Measurements from ENCODE around the gene KANSL1L. TPM values are rescaled to one million over a fixed set of nuclear protein-coding genes. Genes with fewer than 3 reads are reported as not detected.
A peak's percentile ranks its signal among the peaks of the same experiment; 100 is the strongest.
"Not testable (repeated sequence)": the region's sequence is repeated elsewhere in the genome, so short reads cannot be mapped to it uniquely, and the experiment has no call there.

Gene KANSL1L
- total RNA-seq, 1 experiment from 2014 or later: 6.4 TPM

GRCh38 chr2:210180477-210180876, 9.3 kb upstream of the KANSL1L start:
- no peak for DNase-seq (ENCODE audit: low read depth)

DNA sequence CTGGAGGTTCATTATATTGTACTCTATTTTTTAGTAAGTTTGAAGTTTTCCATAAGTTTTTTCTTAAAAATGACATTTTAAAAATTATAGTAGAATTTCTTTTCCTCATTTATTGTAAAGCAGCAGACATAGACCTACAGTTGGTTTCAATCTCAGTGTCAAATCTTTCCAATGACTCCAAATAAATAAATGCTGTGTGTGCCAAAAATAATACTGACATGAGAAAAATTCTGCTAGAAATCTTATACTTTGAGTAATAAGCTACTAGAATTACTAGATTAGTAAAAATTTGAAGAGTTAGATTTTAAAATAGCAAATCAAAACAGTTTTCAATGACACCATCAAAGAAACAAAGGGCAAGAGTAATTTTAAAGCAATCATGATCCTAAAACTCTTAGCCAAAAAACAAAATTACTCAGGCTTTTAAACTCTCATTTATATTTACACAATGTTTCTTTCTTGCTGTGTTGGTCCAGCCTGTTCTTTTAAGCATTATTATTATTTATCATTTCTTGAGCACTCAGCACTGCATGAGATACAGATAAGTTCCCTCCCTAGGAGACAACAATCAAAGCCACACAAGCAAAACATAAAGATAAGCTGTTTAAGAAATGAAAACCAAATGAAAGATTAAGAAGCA, 8.3 kb upstream of the KANSL1L start:
- DNase-seq (ENCODE audit: low read depth): no peak

GRCh38 chr2:210177769-210178168, 6.6 kb upstream of the KANSL1L start:
- no peak for DNase-seq (ENCODE audit: low read depth)

GRCh38 chr2:210177115-210177514, 5.9 kb upstream of the KANSL1L start:
- not testable (repeated sequence) for DNase-seq (ENCODE audit: low read depth)

DNA sequence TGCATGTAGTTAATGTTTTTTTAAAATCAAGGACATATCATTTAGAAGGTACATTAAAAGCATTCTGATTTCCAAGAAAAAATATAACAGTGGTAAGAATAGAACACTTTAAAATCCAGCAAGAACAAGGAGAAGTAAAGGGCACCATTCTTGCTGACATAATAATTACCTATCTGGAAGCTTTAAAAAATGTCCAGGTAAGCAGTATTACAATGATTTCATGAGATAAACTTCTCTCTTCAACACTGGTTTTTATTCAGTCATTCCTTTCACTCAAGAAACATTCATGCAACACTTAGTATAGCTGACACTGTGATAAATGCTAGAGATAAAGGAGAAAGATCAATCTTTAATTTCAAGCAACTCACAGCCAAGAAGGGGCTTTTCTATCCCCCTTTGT, 2.9 kb upstream of the KANSL1L start:
- DNase-seq (ENCODE audit: low read depth): no peak

DNA sequence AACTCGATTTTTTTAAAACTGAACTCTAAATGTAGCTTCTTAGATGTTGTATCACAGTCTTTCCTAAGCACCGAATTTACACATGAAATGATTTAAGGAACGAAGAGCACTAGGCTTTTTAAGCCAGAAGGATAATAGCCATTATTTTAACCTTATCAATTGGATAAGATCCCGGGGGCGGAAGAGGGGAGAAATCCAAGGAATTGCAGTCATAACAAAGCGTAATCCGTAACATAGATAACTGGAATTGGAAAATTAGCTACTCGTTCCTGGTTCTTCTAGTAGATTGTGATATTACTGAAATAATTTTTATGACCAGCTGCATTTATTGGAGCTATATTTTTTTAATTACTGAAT, 988 bp upstream of the KANSL1L start:
- DNase-seq (ENCODE audit: low read depth): no peak

DNA sequence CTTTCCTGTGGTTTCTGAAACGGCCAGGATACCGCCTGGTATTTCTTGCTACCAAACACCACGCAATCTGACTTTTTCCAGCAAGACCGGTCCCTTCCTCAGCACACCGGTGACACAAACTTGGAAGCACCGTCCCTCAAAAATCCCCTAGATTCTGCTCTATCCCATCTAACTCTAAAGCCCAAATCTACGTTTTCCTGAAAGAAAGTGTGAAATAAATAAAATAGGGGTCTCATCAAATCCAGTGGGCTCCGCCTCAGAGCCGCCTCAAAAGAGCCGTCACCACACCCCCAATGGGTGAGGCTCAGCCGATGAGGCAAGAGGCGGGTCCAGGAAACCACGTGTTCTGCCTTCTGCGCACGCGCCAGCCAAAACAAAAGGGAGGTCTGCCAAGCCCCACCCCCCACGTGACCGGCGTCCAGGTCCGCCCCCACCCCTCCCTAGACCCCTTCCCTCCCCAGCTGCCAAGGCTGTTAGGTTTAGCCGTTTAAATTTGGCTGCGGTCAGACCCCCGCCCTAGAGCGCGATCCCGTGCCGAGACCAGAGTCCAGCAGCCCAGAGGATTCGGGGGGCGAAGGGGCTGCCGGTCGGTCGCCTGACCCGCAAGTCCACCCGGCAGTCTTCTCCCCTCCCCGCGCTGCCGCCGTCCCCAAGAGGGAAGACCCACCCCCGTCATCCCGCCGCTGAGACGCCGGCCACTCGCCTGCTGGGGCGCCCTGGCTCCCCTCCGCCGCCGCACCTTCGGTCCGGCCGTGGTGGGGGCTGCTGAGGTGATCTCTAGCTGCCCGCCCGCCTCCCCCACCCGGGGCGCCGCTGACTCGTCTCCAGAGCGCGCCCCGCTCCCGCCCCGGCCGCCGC, 534 bp downstream of the KANSL1L start:
- DNase-seq (ENCODE audit: low read depth): peak; percentile 90

DNA sequence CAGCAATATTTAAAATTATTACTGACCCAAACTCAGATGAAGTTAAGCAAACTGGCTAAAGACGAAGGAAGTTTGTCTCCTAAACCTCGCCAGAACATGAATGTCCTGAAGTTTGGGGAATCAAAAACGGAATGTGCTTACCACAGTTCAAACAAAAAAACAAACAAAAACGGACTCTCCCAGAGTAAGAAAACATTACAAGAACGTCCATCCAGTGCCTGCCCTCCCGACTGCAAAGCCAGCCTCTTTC, 1.1 kb downstream of the KANSL1L start:
- no peak for DNase-seq (ENCODE audit: low read depth)

DNA sequence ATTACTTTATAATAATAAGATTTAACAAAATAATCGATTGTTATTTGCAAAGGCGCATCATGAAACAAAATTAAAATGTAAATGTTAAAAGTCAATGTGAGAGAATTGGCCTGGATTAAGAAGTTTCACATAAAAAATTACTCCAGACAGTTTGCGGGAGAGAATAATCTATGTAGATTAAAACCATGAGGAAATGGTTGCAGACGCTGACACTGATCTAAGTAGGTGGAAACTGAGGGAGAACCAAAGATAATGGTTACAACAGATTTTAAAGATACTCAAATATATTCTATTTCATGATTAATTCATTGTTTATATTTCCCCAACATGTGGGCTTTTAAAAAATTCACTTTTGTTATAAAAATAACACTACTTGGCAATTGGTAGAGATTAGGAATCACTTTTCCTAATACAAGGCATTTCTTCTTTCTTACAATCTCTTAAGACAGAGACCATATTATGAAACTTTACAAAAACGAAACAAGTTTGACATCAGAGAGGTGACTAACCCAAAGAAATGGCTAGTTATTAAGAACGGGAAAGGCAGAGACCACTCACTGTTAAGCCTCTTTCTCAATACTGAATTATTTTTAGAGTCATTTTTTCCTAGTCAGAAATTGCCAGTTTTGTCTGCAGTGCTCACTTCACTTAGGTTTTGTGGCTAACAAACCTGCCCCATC, 1.6 kb downstream of the KANSL1L start:
- peak; percentile 54 for DNase-seq (ENCODE audit: low read depth)

DNA sequence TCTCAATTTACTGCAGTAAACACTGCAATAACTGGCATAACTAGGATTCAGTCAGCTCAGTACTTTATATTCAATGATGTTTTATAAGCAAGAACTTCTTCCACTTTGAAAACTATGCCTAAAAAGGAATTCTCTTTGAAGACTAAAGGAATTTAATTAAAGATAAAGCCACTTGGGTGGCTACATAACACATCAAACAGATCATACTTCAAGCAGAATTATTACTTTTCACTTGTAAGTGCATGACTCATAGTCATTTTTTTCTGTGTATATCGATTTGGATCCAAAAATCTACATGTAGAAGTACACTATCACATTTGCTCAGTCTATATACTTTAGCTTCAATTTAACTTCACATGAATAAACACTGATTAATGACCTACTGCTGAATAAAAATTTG, 4.0 kb downstream of the KANSL1L start:
- no peak for DNase-seq (ENCODE audit: low read depth)

DNA sequence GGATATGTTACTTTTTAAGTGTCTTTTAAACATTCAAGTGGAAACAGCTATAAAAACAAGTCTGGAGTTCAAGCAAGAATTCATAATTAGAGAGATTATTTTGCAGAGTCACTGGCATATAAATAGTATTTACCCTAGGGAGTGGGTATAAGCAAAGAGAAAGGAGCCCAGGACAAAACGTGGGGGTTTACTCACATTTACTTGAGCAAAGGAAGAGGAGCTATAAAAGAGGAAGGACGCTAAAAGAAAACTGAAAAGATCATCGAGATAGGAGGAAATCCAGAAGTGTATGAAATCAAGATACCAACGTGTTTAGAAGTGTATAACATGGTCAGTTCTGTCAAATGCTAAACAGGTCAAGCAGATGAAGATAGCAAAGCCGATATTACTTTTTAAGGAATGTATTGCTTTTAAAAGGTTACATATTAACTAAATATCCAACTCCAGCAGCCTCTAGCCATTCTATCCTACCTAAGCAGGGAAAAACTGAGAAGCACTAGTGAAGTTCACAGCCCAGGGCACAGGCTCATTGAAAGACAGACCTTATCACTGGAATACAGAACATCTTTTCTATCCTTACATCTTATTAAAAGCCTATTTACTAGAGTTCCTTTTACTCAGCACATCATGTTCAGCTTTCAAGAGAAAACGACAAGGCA, 8.6 kb downstream of the KANSL1L start:
- no peak for DNase-seq (ENCODE audit: low read depth)

DNA sequence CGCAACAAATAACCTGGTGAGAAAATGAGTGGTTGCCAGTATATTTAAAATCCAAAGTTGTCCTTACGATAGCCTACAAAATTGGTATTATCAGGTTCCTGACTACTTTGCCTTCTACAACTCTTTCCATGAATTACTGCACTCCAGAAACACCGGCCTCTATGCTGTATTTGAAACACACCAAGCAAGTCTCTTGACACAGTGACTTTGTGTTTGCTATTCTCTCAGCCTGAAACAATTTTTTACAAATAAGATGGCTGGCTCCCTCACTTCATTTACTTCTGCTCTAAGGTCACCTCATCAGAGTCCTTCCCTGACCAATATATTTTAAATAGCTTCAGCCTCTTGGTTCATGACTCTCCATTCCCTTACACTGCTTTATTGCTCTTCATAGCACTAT, 12.2 kb downstream of the KANSL1L start:
- DNase-seq (ENCODE audit: low read depth): no peak

DNA sequence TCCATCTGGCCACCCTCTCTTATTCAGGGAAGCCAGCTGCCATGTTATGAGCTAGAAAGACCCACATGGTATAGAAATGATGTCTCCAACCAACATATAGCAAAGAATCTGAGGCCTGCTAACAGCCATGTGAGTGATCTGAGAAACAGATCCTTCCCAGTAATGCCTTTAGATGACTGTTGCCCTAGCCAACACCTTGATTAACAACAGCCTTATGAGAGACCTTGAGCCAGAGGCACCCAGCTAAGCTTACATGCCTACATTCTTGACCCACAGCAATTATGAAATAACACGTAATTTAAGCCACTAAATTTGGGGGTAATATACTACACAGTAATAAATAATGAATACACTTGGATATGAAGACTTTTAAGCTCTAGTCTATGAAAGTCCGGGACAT, 13.0 kb downstream of the KANSL1L start:
- DNase-seq (ENCODE audit: low read depth): no peak

- DNase-seq (ENCODE audit: low read depth): no peak
These were observed 13.7 kb downstream of the KANSL1L start for GRCh38 chr2:210157526-210157925.

- DNase-seq (ENCODE audit: low read depth): no peak
These were observed 23.6 kb downstream of the KANSL1L start for GRCh38 chr2:210147614-210148013.

- DNase-seq (ENCODE audit: low read depth): no peak
These were observed 39.0 kb downstream of the KANSL1L start for GRCh38 chr2:210132239-210132638.

GRCh38 chr2:210128961-210129360, 42.2 kb downstream of the KANSL1L start:
- no peak for DNase-seq (ENCODE audit: low read depth)

GRCh38 chr2:210113614-210114235, 57.5 kb downstream of the KANSL1L start:
- DNase-seq (ENCODE audit: low read depth): no peak

DNA sequence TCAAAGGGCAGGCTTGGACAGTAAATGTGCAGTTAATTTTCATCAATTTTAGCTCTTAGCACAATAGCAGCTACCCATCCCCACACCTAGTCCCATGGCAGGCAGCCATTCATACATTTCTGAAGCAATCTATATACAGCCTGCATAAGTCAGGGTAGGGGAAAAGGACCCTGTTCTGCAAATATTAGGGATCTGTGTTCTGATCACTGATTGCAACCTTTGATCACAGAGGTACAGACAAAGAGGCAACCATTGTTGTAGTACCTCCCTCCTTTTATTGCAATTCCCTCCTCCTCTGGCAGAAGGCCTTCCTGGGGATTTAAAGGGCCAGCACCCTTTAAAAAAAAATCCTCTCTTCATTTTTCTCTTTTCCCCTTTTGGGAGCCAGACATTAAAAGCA, 58.3 kb downstream of the KANSL1L start:
- DNase-seq (ENCODE audit: low read depth): no peak

DNA sequence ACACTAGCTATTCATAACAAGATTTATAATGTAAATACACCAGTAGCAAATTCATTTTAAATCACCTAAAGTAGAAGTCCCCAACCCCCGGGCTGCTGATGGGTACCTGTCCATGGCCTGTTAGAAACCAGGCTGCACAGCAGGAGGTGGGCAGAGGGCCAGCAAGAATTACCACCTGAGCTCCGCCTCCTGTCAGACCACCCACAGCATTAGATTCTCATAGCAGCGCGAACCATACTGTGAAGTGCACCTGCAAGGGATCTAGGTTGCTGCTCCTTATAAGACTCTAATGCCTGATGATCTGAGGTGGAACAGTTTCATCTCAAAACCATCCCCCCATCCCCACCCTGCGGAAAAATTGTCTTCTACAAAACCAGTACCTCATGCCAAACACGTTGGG, 71.3 kb downstream of the KANSL1L start:
- DNase-seq (ENCODE audit: low read depth): no peak

DNA sequence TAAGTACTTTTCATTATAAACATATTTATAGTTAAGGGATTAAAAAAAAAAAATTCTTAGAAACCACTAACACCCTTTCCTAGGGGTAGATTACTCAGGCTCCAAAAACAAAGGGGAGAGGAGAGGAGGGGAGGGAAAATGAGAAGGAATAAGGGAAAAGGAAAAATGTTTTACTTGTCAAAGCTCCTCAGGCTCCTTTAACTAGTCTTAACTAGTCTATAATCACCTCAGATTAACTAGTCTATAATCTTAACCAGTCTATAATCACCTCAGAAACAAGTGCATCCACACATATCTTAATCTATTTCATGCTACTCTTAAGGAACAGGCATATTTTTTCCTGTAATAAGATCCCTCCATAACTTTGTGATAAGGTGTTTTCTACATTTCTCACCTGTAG, 76.4 kb downstream of the KANSL1L start:
- no peak for DNase-seq (ENCODE audit: low read depth)

- no peak for DNase-seq (ENCODE audit: low read depth)
These were observed 78.4 kb downstream of the KANSL1L start for GRCh38 chr2:210092791-210093190.

Data from HT1080 (cell line).